Fibroblast of peridontal ligament (primary cell): ENCODE measurements around the gene PRDM16.

Source experiments
- DNase-seq: peaks from one replicate; pipeline ENCODE4 v3.0.0-alpha.2; 2010; ENCODE audit errors: extremely low read depth

Gene PRDM16

DNA sequence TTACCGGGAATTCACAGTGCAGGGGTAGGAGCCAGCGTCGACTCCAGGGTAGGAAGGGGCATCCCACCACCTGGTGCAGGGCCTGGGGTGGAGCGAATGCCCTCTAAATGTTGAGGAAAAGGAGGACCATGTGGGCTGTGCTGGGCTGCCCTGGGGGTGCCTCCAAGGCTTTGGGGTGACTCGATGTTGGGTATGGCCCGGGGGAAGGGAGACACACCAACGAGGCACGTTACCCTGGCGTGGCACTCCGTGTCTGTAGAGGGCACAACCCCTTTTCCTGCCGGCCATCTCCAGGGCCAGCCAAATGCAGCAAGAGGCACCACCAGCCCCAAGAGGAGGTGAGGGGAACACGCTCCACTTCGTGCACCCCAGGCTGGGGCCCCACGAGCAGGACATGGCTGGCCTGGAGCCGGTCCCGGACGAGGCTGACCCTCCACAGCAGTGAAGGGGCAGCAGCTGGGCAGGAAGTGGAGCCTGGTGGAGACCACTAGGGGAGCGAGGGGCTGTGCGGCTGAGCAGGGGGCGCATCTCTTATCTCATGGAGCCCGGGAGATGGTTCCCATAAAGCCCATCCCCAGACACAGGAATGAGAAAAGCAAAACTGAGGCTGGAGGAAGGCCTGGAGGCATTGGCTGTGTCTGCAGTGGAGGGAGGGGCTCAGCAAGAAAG, 36.5 kb upstream of the PRDM16 start:
- no peak for DNase-seq

DNA sequence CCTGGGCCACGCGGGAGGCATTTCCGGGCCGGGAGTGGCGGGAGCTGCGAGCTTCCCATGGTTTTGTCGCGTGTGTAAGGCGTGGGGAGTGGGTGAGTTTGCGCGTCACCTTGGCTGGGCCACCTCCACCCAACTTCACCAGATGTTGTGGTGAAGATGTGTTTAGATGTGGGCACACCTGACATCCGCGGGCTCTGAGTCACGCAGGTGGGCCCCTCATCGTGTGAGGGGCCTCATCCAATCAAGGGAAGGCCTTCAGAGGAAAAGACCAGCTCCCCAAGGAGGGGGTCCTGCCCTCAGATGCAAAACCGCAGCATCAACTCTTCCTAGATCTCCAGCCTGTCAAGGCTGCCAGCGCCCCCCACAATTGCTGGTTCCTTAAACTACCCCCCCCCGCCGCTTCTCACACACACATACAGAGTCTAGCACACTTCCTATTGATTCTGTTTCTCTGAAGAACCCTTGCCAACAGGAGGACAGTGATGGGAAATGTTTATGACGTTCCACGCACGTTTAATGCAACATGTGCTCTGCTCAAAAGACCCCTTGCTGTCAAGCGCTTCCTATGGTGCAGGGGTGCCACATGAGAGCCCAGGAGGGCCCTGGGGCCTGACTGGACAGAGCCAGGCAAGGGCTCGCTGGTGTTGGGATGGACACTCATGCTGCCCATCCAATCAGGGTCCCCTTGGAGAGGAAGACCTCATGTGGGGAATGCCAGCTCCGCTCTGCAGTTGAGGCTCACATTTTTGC, 35.8 kb upstream of the PRDM16 start:
- no peak for DNase-seq

DNA sequence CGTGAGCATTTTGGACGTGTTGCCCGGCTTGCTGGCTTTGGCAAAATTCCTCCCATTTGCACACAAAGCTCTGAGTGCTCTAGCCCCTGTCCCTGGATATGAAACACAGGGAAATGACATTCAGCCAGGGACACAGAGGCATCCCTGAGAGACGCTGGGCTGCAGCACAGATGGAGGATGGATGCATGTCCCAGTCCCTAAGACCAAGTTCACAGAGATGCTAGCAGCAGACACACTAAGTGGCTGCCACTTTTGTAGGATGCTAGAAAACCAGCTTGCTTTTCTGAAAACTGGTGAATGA, 35.3 kb upstream of the PRDM16 start:
- no peak for DNase-seq

DNA sequence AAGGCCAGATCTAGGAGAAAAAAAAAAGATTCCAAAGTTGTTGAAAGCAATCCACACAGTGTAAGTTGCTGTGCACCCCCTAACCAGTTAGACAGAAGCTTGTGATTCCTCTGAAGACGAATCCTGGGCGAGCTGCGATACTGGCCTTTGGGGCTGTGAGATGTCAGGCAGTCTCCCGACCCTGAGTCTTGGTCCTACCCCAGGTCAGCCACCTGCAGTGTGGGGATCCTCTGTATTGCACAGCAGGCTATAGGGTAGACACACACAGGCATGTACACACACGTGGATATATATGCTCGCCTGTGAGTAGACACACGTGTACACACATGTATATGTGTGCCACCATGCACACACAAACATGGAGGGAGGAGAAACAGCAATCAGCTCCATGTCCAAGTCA, 34.8 kb upstream of the PRDM16 start:
- DNase-seq = no peak

DNA sequence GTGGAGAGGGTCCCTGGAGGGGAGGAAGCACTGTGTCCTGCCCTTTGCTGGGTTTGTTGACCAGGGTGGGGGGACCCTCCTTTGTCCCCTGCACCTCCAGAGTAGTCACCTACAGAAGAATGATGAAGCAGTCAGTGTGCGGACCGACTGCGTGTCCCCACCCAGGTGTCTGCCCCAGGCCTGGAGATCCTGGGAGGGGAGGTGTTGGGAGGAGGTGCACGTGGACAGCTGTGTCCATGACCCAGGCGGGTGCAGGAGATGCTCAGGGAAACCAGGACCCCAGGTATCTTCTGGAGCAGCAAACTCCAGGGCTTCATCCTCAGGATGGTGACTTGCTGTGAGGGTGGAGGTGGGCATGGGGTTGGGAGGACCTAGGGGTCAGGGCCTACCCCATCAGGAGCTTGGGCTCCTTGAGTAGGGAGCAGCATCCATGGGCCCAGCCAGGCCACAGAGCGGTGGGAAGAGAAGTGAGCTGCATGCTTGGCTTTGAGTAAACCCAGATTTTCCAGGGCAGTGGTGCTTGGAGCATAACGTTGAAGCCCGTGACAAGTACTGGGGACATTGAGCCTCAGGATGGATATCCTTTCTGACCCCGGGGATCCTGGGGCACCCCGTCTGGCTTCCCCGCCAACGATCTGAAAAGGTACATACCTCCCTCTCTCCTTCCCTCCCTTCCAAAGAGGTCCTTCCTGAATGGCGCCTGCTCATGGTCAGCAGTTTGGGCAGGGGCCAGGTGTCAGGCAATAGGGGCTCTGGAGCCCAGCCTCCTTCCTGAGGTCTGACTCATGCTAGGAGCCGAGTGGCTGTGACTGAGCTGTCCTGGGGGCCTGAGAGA, 34.1 kb upstream of the PRDM16 start:
- DNase-seq = no peak

DNA sequence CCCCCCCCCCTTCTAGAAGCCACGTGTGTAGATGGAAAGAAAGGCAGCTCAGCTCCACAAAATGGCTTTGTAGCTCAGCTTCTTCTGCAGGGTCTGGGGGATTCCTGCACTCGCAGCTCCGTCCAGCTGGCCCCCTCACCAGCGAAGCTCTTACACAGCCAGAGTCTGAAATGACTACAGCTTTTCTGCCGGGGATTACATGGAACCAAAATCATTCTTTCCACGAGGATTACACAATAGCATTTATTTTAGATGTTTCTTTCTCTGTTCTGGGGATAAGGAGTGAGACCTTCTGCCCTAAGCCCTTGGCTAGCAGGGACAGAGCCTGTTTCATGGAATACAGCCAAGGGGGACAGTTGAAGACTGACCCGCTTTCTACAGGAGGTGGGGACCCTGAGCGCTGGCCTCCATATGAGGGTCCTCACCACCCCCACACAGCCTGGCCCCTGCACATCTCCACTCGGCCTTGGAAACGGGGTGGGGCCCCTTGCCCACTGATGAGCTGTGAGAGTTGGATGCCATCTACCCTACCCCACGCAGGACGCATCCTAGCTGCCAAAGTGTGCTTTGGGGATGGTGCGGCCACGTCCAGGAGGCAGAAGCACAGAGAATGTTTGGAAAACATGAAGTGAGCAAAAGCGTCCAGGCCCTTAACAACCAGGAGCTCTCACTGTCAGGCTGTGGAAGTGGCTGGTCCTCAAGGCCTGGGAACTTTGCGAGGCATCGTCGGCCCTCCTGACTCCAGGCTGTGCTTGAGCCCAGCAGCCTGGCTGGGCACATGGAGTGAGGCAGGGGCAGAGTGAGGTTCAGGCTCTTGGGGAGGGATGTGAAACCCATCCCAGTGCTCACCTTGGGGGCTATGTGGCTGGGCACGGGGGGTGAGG, 33.2 kb upstream of the PRDM16 start:
- no peak for DNase-seq

DNA sequence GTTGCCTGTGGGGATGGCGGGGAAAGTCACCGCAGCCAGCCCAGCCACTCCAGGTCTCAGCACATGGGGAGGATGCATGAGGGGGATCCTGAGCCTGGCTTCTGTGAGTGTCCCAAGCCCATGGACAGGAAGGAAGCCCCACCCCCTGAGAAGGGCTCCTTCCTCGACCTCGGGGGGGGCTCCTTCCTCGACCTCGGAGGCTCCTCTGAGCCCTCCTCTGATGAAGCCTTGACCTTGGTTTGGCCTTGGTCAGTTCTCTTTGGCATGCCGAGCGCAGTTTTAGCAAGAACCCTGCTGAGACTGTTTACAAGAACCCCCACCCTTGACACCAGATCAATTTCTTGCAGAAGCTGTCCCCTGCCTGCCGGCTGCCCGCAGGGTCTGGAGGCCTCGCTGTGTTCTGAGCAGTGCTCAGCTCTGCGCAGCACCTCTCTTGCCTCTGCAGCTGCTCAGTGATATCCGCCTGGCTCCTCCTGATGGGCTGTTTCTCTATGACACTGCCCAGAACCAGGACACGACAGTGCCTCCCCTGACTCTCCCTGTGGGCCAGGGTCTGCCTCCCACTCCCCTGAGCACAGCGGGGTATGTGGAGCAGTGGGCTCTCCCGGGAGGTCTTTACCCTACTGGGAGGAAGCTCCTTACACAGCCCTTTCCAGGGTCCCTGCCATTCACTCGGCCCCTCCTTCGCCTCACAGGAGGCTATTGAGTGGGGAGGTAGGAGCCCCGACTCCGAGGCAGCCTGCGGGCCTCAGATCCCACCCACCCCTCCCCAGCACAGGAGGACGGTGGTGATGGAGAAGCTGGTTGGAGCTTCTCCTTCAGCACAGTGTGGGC, 32.3 kb upstream of the PRDM16 start:
- DNase-seq = no peak

DNA sequence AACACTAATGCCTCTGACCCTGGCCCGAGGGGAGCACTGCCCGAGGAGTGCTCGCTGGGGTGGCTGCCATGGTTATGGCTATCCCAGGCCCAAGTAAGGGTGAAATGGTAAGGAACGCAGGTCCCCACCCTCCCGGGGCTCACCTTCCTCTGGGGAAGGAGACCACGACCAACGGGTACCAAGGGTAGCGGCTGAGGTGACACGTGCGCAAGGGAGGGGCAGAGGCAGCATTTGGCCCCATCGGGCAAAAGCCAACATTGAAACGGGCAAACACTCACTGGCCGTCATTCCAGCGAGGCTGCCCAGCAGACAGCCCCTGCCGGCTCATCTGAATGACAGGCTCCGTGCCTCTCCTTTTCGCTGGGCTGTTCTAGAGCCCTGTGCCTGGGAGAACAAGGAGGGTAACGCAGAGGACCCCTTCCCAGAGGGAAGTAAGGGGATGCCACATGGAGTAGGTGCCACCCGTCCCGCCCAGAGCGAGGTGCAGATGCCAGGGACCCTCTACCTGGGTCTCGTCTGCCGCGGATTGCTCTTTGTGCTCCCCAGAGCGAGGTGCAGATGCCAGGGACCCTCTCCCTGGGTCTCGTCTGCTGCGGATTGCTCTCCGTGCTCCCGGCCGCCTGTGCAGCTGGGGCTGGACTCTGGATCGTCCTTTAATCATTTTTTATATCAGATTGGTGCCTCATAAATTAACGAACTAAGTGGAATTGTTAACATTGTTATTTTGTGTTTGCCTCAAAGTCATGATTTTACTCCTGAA, 31.5 kb upstream of the PRDM16 start:
- no peak for DNase-seq

DNA sequence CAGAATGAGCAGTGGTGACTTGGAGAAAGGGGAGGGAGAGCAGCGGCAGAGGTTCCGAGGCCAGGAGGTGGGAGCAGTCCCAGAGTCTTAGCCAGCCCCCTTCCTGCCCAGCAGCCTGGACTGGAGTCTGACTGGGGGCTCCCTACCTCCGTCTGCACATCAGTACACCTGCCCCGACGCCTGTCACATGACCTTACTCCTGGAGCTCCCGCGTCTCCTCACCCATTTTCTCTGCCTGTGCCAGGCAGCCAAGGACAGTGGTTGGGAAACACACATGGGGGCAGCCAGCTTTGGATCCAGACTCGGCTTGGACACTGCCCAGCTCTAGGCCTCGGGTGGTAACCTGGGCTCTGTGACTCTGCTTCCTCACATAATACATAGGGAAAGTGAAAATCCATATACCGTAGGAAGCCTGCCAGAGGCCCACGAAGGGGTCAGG, 30.9 kb upstream of the PRDM16 start:
- no peak for DNase-seq

DNA sequence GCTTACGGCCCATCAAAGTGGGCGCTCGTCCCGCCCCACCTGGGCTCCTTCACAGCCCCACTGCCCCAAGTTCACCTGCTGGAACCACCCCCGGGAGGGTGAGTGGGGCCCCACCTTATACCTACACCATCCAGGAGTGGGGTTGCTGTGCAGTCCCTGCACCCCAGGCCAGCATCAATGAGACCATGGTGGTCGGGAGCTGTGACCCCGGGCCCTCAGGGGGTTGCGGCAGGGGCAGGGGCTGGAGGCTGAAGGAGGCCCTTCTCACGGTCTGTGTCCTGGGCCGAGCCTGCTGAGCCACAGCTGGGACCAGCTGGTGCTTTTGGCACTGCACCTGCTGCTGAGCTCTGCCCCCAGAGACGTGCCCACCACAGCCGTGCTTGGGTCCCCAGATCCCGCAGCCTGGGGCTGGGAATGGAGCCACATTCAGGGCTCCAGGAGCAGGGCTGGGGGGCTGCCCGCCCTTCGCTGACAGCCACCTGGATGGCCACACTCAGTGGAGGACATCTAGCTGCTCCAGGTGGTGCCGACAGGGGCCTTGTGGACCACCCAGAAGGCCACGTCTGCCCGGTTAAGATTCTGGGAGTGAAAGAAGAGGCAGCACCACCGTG, 30.3 kb upstream of the PRDM16 start:
- DNase-seq = no peak

DNA sequence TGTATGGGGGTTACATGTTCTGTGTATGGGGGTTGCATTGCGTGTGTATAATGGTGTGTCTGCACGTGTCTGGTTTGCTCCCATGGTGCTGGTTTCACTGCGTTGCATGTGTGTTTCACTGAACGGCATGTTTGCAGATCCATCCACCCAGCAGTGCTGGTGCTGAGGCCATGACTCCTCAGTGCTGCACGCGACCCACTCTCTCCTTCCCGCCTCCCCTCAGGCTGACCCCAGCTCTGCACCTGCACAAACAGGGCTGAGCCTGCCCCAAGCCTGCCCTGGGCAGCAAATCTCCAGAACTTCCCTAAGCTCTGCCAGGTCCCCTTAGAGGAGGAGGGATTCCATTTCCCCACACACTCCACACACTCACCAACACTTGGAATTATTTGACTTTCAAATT, 29.0 kb upstream of the PRDM16 start:
- no peak for DNase-seq

DNA sequence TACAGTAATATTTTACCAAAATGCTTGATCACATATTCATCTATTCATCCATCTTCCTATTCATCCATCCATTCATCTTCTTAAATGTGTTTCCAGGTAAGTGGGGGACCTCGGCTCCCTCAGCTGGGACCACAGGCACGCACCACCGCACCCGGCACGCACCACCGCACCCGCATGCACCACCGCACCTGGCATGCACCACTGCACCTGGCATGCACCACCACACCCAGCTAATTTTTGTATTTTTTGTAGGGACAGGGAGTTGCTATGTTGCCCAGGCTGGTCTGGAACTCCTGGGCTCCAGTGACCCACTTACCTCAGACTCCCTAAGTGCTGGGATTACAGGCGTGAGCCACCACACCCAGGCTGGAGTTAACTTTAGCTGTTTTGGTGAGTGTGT, 26.5 kb upstream of the PRDM16 start:
- no peak for DNase-seq

DNA sequence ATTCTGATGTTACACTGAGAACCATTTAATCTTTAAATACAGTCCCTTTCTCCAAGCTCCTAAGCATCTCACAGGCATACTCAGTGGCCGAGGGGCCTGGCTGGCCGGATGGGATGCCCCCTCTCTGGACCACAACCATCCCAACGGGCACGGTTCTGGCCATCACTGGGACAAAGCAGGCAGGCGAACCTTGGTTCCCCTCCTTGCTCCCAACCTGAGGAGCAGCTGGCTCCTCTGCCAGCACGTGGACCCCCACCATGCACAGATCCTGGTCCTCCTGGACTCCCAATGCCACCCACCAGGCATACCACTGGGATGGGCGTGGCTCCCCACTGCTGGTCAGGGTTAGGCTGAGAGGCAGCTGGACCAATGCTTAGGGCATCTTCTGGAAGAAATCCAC, 19.8 kb upstream of the PRDM16 start:
- DNase-seq = no peak

DNA sequence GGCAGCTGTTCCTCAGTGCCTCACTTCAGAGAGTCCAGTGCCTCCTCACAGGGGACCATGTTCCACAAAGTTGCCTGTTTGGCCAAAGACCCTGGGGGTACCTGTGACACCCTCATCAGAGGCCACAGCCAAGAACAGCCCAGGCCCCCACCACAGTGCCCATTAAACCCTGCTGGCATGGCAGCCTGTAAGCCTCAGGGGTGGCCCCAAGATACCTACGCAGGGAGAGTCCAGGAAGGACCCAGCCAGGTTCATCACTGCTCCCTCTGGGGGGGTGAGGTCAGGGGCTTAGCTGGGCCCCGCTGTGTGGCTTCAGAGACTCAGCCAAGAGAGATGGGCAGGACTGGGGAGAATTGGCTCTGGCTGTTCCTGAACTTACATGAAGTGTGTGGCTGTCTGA, 19.1 kb upstream of the PRDM16 start:
- DNase-seq = no peak

DNA sequence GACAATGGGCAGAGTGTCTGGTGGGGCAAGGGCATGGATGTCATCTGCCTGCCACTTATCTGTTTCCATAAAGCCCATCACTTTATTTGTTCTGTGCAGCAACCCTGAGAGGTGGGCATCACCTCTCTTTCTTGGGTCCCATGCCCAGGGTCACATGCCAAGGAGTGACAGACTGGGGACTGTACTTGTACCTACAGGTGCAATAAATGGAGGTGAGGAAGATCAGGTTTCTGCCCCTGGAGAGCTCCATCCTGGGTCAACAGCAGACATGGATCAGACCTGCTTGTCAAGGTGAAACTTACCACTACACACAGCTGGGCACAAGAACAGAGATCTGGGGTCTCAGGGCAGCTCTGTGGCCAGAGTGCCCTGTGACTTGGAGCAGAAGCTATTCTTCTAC, 18.4 kb upstream of the PRDM16 start:
- no peak for DNase-seq

DNA sequence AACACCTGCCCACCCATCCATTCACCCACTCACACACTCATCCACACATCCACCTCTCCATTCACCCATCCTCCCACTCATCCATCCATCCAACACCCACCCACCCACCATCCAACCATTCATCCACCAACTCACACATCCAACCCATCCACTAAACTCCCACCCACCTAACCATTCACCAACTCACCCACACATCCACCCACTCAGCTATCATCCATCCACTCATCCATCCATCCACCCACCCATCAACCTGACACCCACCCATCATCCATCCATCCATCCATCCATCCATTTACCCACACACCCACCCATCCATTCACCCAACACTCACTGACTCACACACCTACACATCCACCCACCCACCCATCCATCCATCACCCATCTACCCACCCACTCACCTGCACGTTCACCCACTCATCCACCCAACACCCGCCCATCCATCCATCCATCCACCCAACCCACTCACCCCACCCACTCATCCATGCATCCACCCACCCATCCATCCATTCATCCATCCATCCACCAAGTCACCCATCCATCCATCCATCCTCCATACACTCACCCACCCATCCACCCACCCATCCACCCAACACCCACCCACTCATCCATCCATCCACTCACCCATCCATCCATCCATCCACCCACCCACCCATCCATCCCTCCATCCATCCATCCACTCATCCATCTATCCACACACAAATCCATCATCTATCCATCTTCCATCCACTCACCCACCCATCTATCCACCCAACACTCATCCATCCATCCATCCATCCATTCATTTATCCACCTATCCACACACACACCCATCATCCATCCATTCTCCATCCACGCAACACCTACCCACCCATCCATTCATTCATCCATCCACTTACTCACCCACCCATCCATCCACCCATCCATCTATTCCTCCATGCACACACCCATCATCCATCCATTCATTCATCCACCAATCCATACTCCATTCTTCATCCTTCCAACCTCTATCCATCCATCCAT, 17.4 kb upstream of the PRDM16 start:
- no peak for DNase-seq

DNA sequence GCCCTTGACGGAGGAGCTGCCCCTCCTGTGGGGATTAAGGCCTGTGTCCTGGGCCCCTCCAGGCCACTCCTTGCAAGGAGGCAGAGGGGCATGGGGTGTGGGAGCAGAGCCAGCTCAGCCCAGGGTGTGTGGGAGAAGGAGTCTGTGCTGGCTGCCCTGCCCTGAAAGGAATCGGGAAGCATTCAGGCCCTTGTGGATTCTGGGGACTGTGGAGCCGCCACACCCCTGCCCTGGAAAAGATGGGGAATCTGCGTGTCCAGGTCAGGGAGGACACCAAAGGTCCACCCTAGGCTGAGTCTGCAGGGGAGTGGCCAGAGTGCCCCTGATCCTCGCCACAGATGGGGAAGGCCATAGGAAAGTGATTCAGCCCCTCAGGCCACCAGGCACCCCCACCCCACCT, 16.5 kb upstream of the PRDM16 start:
- no peak for DNase-seq

DNA sequence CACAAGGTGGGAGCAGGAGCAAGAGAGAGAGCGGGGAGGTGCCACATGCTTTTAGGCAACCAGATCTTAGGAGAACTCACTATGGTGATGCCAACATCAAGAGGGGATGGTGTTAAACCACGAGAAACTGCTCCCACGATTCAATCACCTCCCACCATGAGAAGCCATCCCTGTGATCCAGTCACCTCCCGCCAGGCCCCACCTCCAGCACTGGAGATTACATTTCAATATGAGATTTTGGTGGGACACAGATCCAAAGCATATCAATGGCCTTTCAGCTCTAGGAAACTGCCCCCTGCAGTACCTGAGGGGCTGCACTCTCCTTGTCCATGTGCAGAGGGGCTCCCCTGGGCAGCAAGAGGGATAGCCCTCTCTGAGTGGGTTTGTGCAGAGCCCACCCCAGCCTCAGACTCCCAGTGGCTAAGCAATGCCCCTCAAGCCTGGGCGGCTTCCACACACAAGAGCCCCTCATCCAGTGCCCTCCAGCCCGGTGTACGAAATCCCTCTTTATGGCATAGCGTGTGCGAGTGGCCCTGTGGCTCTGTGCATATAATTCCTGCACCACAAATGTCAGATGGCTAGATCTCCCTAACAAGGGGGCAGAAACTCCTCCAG, 15.5 kb upstream of the PRDM16 start:
- no peak for DNase-seq
